Right ventricle myocardium inferior (tissue), 1 donor: ENCODE measurements around the gene DNAI2. TPM values are rescaled to one million over a fixed set of nuclear protein-coding genes. Genes with fewer than 3 reads are reported as not detected.

ENCODE experiments used
- ATAC-seq: fragments of 200-7000 bp; cut with Tn5 transposase; one replicate; pipeline ENCODE4 v1.9.1; 2020; ENCODE audit warnings: mild to moderate bottlenecking, moderate library complexity
- DNase-seq: peaks from one replicate; pipeline ENCODE4 v3.0.0; 2021; ENCODE audit errors: missing footprints
- intact Hi-C: fragments of 100-400 bp; cut with DNase I; formaldehyde crosslinking; loops from one replicate; pipeline ENCODE4 v1.11.0; 2022
- total RNA-seq: library from RNA; stranded (reverse); fragmentation: NEBNext Ultra II Directional; extraction: Animal tissue kit (Norgen Biotek cat#: 25700); gene quantifications from one replicate; pipeline ENCODE4 v1.2.1, GENCODE V29; 2021
- donor health status: DM: no; HTN: yes; CAD: no; lungs with severe emphysema.

Gene DNAI2
- total RNA-seq, 1 donor from 2014 or later: not detected

- intact Hi-C loops: no loop called here
- DNase-seq: no peak
Observed at GRCh38 chr17:74349120-74349519, 75.1 kb downstream of the DNAI2 start.

GRCh38 chr17:74350486-74350885 lies 76.5 kb downstream of the DNAI2 start:
- no peak for ATAC-seq
- intact Hi-C loops: loop anchor here (5.0 kb wide), 1 partner anchor 138 kb away; the partner anchor contains the start of gene TTYH2

More at GRCh38 chr17:74349120-74349519, 75.1 kb downstream of the DNAI2 start:
- ATAC-seq: no peak

GRCh38 chr17:74351552-74352210 lies 77.6 kb downstream of the DNAI2 start:
- ATAC-seq (no peak), DNase-seq (no peak)
- intact Hi-C loops: loop anchor here (5.0 kb wide), 1 partner anchor 139 kb away; the partner anchor contains the start of gene TTYH2

More at GRCh38 chr17:74350486-74350885, 76.5 kb downstream of the DNAI2 start:
- no peak for DNase-seq

GRCh38 chr17:74353446-74354060 lies 79.5 kb downstream of the DNAI2 start:
- intact Hi-C loops: loop anchor here (2.0 to 5.0 kb wide), 2 partner anchors 53 to 141 kb away; partner anchors contain the start of gene TTYH2
- ATAC-seq: no peak
- peak; percentile 60 for DNase-seq

GRCh38 chr17:74354123-74354522 lies 80.1 kb downstream of the DNAI2 start:
- DNase-seq (no peak), ATAC-seq (peak; percentile 63)
- intact Hi-C loops: loop anchor here (2.0 to 5.0 kb wide), 2 partner anchors 53 to 142 kb away; partner anchors contain the start of gene TTYH2

- ATAC-seq: no peak
- intact Hi-C loops: loop anchor here (2.0 to 5.0 kb wide), 2 partner anchors 54 to 142 kb away; partner anchors contain the start of gene TTYH2
- no peak for DNase-seq
Observed at GRCh38 chr17:74354561-74354960, 80.5 kb downstream of the DNAI2 start.

GRCh38 chr17:74355065-74355464 lies 81.0 kb downstream of the DNAI2 start:
- intact Hi-C loops: loop anchor here (2.0 kb wide), 1 partner anchor 54 kb away; no protein-coding TSS in a partner anchor
- DNase-seq (no peak), ATAC-seq (no peak)

- intact Hi-C loops: no loop called here
- peak; percentile 64 for DNase-seq
- ATAC-seq: no peak
Observed at GRCh38 chr17:74356646-74357465, 82.8 kb downstream of the DNAI2 start.

- ATAC-seq (no peak), DNase-seq (peak; percentile 60)
- intact Hi-C loops: no loop called here
Observed at GRCh38 chr17:74357466-74357809, 83.4 kb downstream of the DNAI2 start.

GRCh38 chr17:74358697-74359096 lies 84.7 kb downstream of the DNAI2 start:
- intact Hi-C loops: no loop called here
- ATAC-seq: no peak
- peak; percentile 7 for DNase-seq

GRCh38 chr17:74359916-74360315 lies 85.9 kb downstream of the DNAI2 start:
- ATAC-seq (no peak), DNase-seq (peak; percentile 60)
- intact Hi-C loops: loop anchor here (2.0 kb wide), 1 partner anchor 61 kb away; no protein-coding TSS in a partner anchor

GRCh38 chr17:74360899-74361229 lies 86.8 kb downstream of the DNAI2 start:
- DNase-seq (peak; percentile 37), ATAC-seq (no peak)
- intact Hi-C loops: loop anchor here (2.0 kb wide), 1 partner anchor 62 kb away; no protein-coding TSS in a partner anchor

- ATAC-seq: peak; percentile 79
- intact Hi-C loops: loop anchor here (2.0 kb wide), 1 partner anchor 63 kb away; no protein-coding TSS in a partner anchor
- DNase-seq: peak; percentile 75
Observed at GRCh38 chr17:74361230-74362068, 87.4 kb downstream of the DNAI2 start, which contains the start of gene BTBD17. BTBD17 (minus strand) TSS chr17:74361868; CDS start chr17:74361819, 49 bp downstream.

- no peak for DNase-seq
- no peak for ATAC-seq
- intact Hi-C loops: no loop called here
Observed at GRCh38 chr17:74362069-74362405, 88.0 kb downstream of the DNAI2 start.

- DNase-seq (no peak), ATAC-seq (no peak)
- intact Hi-C loops: no loop called here
Observed at GRCh38 chr17:74362810-74363498, 88.9 kb downstream of the DNAI2 start.
